Neural cell (in vitro differentiated cells): ENCODE results near the gene COLEC11. TPM values are rescaled to one million over a fixed set of nuclear protein-coding genes. Genes with fewer than 3 reads are reported as not detected.

Source experiments
- H2AFZ ChIP-seq: fragments of 200-600, 300-800 bp; sonication (generic), shearing (Covaris generic); 2 replicates; pipeline ENCODE4 v1.6.0; 2014; ENCODE audit warnings: low read depth, mild to moderate bottlenecking, antibody characterized with exemption, low read length, moderate library complexity
- H3F3A ChIP-seq: fragments of 200-600 bp; shearing (Covaris generic); 2 replicates; pipeline ENCODE4 v1.6.1; 2016; ENCODE audit warnings: mild to moderate bottlenecking, moderate library complexity, mixed read lengths, antibody characterized with exemption, low read length; ENCODE audit not compliant: insufficient read depth, poor library complexity, severe bottlenecking
- H3K27ac ChIP-seq: fragments of 200-600, 300-800 bp; sonication (generic), shearing (Covaris generic); 2 replicates; pipeline ENCODE4 v1.5.1; 2014; ENCODE audit warnings: mild to moderate bottlenecking, low read length, moderate library complexity
- H3K27me3 ChIP-seq: fragments of 300-800, 200-600 bp; sonication (generic), shearing (Covaris generic); 2 replicates; pipeline ENCODE4 v1.6.0; 2014; ENCODE audit warnings: mild to moderate bottlenecking, low read depth, low read length, moderate library complexity; ENCODE audit not compliant: insufficient read depth
- H3K36me3 ChIP-seq: fragments of 300-800, 200-600 bp; sonication (generic), shearing (Covaris generic); 2 replicates; pipeline ENCODE4 v1.5.1; 2014; ENCODE audit warnings: mild to moderate bottlenecking, antibody characterized with exemption, low read length, moderate library complexity; ENCODE audit not compliant: insufficient read depth
- H3K4me2 ChIP-seq: fragments of 300-800, 200-600 bp; sonication (generic), shearing (Covaris generic); 2 replicates; pipeline ENCODE4 v1.6.0; 2014; ENCODE audit warnings: mild to moderate bottlenecking, low read length
- H3K4me3 ChIP-seq: fragments of 300-800, 200-600 bp; sonication (generic), shearing (Covaris generic); 2 replicates; pipeline ENCODE4 v1.5.1; 2014; ENCODE audit warnings: mild to moderate bottlenecking, low read length, moderate library complexity
- H3K79me2 ChIP-seq: fragments of 200-600 bp; shearing (Covaris generic); replicated peaks from 2 replicates; pipeline ENCODE4 v1.6.0; 2014; ENCODE audit warnings: mild to moderate bottlenecking, low read length, moderate library complexity; ENCODE audit not compliant: insufficient read depth
- H3K9ac ChIP-seq: fragments of 300-800, 200-600 bp; sonication (generic), shearing (Covaris generic); 2 replicates; pipeline ENCODE4 v1.6.1; 2016; ENCODE audit warnings: mild to moderate bottlenecking, low read length, mixed read lengths
- H3K9me2 ChIP-seq: fragments of 200-600 bp; shearing (Covaris generic); 2 replicates; pipeline ENCODE4 v1.6.1; 2016; ENCODE audit warnings: mild to moderate bottlenecking, low read length, mixed read lengths; ENCODE audit not compliant: insufficient read depth
- H3K9me3 ChIP-seq: fragments of 200-600, 300-800 bp; sonication (generic), shearing (Covaris generic); 2 replicates; pipeline ENCODE4 v1.6.1; 2016; ENCODE audit warnings: mild to moderate bottlenecking, mixed run types, low read length, moderate library complexity, mixed read lengths
- H4K20me1 ChIP-seq: fragments of 200-600 bp; shearing (Covaris generic); 2 replicates; pipeline ENCODE4 v1.6.1; 2016; ENCODE audit warnings: mild to moderate bottlenecking, mixed run types; ENCODE audit not compliant: insufficient read depth
- CTCF ChIP-seq: fragments of 450-650 bp; IDR thresholded peaks from 2 replicates; pipeline ENCODE4 v1.5.1; 2014; ENCODE audit warnings: antibody characterized with exemption, mild to moderate bottlenecking, moderate library complexity; ENCODE audit not compliant: poor library complexity, severe bottlenecking
- EP300 ChIP-seq: fragments of 450-650 bp; conservative IDR thresholded peaks from 2 replicates; pipeline ENCODE4 v1.6.1; 2014; ENCODE audit warnings: antibody characterized with exemption, mild to moderate bottlenecking, moderate library complexity; ENCODE audit not compliant: poor library complexity, severe bottlenecking
- EZH2 ChIP-seq: fragments of 200-600, 300-800 bp; shearing (Covaris generic), sonication (generic); IDR thresholded peaks from 2 replicates; pipeline ENCODE4 v1.6.1; 2014; ENCODE audit warnings: antibody characterized with exemption, low read length, borderline replicate concordance, mild to moderate bottlenecking; ENCODE audit not compliant: insufficient read depth, poor library complexity, severe bottlenecking
- MXI1 ChIP-seq: fragments of 450-650 bp; conservative IDR thresholded peaks from 2 replicates; pipeline ENCODE4 v1.6.1; 2014; ENCODE audit warnings: antibody characterized with exemption, mild to moderate bottlenecking; ENCODE audit not compliant: poor library complexity, severe bottlenecking
- POLR2AphosphoS5 ChIP-seq: IDR thresholded peaks from 2 replicates; pipeline ENCODE4 v1.6.1; 2012
- RAD21 ChIP-seq: fragments of 450-650 bp; conservative IDR thresholded peaks from 2 replicates; pipeline ENCODE4 v1.6.1; 2014; ENCODE audit warnings: antibody characterized with exemption, mild to moderate bottlenecking, moderate library complexity
- REST ChIP-seq: IDR thresholded peaks from 2 replicates; pipeline ENCODE4 v1.6.1; 2012; ENCODE audit warnings: borderline replicate concordance
- SMC3 ChIP-seq: fragments of 450-650 bp; conservative IDR thresholded peaks from 2 replicates; pipeline ENCODE4 v1.6.1; 2014; ENCODE audit warnings: antibody characterized with exemption, mild to moderate bottlenecking, moderate library complexity; ENCODE audit not compliant: poor library complexity
- TAF1 ChIP-seq: IDR thresholded peaks from 2 replicates; pipeline ENCODE4 v1.6.1; 2012; ENCODE audit warnings: low read depth
- polyA plus RNA-seq: library from polyadenylated mRNA; depleted of rRNA; stranded (reverse); fragments of >200 nt; gene quantifications from 2 replicates; pipeline ENCODE4 v1.2.3, GENCODE V29; 2014
- small RNA-seq, 3 experiments: library from RNA; depleted of rRNA; stranded (forward); fragments of <200 nt; gene quantifications; one replicate each; pipeline ENCODE3, GENCODE V24; 2012

COLEC11 gene
- polyA plus RNA-seq, 1 donor from 2014 or later = 4.0 TPM

GRCh38 chr2:3692375-3692774 is 97.5 kb downstream of the COLEC11 start:
- Histone ChIP-seq H2AFZ (no peak overlapping the region), H4K20me1 (no peaks in the 10 kb centered on the region), H3F3A (no peaks in the 10 kb centered on the region), H3K9me3 (no peaks in the 10 kb centered on the region), H3K4me2 (no peak overlapping the region), H3K27ac (no peak overlapping the region), H3K9me2 (no peaks in the 10 kb centered on the region), H3K9ac (no peak overlapping the region), H3K79me2 (no peaks in the 10 kb centered on the region), H3K27me3 (no peaks in the 10 kb centered on the region), H3K4me3 (no peak overlapping the region), H3K36me3 (no peaks in the 10 kb centered on the region)
- TF ChIP-seq REST (no peak), MXI1 (no peak), RAD21 (peak; percentile 83), SMC3 (peak; percentile 78), TAF1 (no peak), POLR2AphosphoS5 (no peak), EZH2 (no peak), EP300 (no peak), CTCF (peak; percentile 77)

Small RNA genes lying within 50 kb of the gene (small RNA-seq; reads per million reads assigned to genes)
- 0 reads per million in 3 experiments for gene TMSB4XP2

Other genes starting within 250 kb of the COLEC11 start
- gene EIPR1, start 217.3 kb upstream of the COLEC11 start, polyA plus RNA-seq = 138 and 147 TPM in 2 replicates
- gene TRAPPC12, start 215.4 kb upstream of the COLEC11 start, polyA plus RNA-seq = 76.2 and 76.3 TPM in 2 replicates
- gene ADI1, start 75.6 kb upstream of the COLEC11 start, polyA plus RNA-seq = 21.3 and 23.9 TPM in 2 replicates
- gene RNASEH1, start 36.8 kb upstream of the COLEC11 start, polyA plus RNA-seq = 23.4 and 25.0 TPM in 2 replicates
- 1,885 and 2,249 TPM in 2 replicates for gene RPS7, start 19.9 kb upstream of the COLEC11 start, polyA plus RNA-seq
- 0.33 TPM in 1 of 2 replicates, not detected in the other for gene ALLC, start 63.1 kb downstream of the COLEC11 start, polyA plus RNA-seq
- gene DCDC2C, start 108.5 kb downstream of the COLEC11 start, polyA plus RNA-seq = not detected in 2 replicates